ENCODE results near the gene ERP44. TPM values are rescaled to one million over a fixed set of nuclear protein-coding genes. Genes with fewer than 3 reads are reported as not detected.
A peak's percentile ranks its signal among the peaks of the same experiment; 100 is the strongest.
"Not testable (repeated sequence)": the region's sequence is repeated elsewhere in the genome, so short reads cannot be mapped to it uniquely, and the experiment has no call there.

ERP44 gene
- total RNA-seq, 1 donor = 19.4 TPM

DNA sequence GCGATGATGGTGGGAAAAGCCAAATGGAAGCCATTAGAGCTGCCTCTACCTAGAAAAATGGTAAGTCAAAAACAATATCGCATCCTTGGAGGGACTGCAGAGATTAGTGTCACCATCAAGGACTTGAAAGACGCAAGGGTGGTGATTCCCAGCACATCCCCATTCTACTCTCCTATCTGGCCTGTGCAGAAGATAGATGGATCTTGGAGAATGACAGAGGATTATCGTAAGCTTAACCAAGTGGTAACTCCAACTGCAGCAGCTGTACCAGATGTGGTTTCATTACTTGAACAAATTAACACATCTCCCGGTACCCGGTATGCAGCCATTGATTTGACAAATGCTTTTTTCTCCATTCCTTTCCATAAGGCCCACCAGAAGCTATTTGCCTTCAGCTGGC, 23.8 kb downstream of the ERP44 start:
- no peak for DNase-seq (ENCODE audit: low read depth)
- TF ChIP-seq, protein P1, sequence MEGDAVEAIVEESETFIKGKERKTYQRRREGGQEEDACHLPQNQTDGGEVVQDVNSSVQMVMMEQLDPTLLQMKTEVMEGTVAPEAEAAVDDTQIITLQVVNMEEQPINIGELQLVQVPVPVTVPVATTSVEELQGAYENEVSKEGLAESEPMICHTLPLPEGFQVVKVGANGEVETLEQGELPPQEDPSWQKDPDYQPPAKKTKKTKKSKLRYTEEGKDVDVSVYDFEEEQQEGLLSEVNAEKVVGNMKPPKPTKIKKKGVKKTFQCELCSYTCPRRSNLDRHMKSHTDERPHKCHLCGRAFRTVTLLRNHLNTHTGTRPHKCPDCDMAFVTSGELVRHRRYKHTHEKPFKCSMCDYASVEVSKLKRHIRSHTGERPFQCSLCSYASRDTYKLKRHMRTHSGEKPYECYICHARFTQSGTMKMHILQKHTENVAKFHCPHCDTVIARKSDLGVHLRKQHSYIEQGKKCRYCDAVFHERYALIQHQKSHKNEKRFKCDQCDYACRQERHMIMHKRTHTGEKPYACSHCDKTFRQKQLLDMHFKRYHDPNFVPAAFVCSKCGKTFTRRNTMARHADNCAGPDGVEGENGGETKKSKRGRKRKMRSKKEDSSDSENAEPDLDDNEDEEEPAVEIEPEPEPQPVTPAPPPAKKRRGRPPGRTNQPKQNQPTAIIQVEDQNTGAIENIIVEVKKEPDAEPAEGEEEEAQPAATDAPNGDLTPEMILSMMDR (IDR thresholded peaks at IDR 0.05; ENCODE audit: insufficient read depth, low read length) = no peak
- no peak overlapping the region for H3K4me3 ChIP-seq (ENCODE audit: low read depth, low read length)

DNA sequence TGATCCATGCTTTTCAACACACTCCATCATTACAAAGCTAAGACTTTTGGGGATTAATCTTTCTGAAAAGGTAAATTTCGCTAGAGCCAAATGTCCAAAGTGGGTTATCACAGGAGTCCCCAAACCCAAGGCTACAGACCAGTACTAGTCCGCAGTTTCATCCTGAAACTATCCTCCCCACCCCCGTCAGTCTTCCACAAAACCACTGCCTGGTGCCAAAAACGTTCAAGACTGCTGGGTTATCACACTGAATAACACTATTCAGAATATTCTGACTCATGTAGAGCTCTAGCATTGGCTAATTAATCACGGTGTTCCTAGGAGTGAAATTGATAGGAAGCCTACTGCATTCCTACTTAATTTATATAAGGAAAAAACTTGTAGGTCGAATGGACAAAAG, 24.7 kb downstream of the ERP44 start:
- peak; percentile 22 for DNase-seq (ENCODE audit: low read depth)

DNA sequence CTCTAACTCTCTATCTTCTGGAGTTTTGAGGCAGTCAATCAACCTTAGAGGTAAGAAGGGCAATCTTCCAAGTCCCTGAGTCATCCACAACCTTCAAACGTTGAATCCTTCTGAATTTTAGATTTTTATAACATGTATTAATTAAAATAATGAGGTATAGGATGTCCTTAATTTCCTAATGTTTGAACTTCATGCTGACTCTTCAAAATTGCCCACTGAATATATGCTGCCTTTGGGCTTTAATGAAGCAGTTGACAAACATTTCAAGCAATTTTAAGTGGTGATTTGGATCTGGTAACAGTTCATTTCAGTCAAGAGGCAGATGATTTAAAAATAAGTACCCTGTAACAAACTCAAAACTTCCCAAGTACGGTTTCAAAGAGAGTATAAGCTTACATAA, 26.0 kb downstream of the ERP44 start:
- H3K4me3 ChIP-seq (ENCODE audit: low read depth, low read length) = no peak overlapping the region
- no peak for DNase-seq (ENCODE audit: low read depth)
- TF ChIP-seq, protein P1 (IDR thresholded peaks at IDR 0.05; ENCODE audit: insufficient read depth, low read length) = no peak

More for the DNA sequence above, 24.7 kb downstream of the ERP44 start:
- no peak overlapping the region for H3K4me3 ChIP-seq (ENCODE audit: low read depth, low read length)
- TF ChIP-seq, protein P1 (IDR thresholded peaks at IDR 0.05; ENCODE audit: insufficient read depth, low read length) = no peak

DNA sequence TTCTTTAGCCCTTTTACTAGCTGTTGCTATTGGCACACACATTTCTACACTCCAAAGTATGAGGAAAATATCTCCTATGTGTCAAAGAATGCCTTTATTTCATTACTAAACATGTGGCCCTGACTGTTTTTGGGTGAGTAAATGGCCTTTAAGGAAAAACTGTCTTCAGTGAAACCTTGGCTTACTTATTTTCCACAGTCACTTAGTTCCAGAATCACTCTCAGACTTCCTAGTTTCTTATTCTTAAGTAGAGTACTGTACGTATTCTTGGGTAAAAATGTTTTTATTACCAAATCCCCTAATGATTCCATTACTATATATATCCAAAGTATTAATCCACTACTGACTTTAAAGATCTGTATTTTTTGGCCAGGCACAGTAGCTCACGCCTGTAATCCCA, 27.5 kb downstream of the ERP44 start:
- H3K4me3 ChIP-seq (ENCODE audit: low read depth, low read length) = no peak overlapping the region
- no peak for DNase-seq (ENCODE audit: low read depth)
- TF ChIP-seq, protein P1 (IDR thresholded peaks at IDR 0.05; ENCODE audit: insufficient read depth, low read length) = no peak

DNA sequence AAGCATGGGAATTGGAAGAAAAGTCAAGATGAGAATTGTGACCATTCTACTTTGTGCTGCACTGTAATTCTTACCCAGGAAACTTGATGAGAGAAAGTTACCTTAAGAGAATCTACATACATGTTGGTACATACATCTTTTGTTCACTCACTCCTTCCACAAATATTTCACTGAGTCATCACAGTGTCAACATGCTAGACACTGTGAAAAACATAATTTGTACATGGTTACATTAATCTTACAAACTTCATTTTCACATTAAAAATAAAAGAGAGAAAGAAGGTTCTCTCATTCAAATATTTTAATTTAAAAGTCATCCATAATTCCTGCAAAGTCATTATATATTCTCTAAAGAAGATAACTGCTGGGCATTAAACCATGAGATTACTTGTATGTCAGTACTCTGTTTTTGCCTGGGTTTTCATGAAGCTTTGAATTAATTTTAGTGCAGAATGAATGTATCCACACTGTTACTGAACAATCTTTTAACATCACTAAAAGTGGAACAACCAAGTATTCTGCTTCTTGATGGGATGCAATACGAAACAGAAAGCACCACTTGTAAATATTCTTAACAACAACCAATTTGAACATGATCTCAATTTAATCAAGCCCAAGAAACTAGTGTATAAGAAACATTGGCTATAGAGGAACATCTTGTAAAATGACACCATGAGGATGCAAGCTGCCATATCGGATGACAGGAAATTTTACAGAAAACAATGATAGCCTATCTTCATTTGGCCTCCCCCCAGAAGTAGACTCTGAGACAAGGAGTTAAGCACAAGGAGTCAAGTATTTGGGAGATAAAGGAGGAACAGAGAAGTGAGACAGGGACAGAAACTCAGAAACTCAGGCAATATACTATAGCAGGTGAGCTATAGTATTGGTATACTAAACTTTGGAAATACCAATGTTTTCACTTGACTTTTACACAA, 28.4 kb downstream of the ERP44 start:
- no peak overlapping the region for H3K4me3 ChIP-seq (ENCODE audit: low read depth, low read length)
- DNase-seq (ENCODE audit: low read depth) = no peak
- TF ChIP-seq, protein P1 (IDR thresholded peaks at IDR 0.05; ENCODE audit: insufficient read depth, low read length) = no peak

DNA sequence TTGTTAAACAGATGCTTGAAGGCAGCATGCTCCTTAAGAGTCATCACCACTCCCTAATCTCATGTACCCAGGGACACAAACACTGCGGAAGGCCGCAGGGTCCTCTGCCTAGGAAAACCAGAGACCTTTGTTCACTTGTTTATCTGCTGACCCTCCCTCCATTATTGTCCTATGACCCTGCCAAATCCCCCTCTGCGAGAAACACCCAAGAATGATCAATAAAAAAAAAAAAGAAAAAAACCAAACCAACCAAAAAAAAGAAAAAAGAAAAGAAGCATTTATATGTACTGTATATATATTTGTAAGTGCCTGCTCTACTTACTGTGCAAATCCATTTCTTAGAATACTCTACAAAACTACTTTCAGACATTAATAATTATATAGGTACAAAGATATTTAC, 29.7 kb downstream of the ERP44 start:
- H3K4me3 ChIP-seq (ENCODE audit: low read depth, low read length) = not testable (repeated sequence)

DNA sequence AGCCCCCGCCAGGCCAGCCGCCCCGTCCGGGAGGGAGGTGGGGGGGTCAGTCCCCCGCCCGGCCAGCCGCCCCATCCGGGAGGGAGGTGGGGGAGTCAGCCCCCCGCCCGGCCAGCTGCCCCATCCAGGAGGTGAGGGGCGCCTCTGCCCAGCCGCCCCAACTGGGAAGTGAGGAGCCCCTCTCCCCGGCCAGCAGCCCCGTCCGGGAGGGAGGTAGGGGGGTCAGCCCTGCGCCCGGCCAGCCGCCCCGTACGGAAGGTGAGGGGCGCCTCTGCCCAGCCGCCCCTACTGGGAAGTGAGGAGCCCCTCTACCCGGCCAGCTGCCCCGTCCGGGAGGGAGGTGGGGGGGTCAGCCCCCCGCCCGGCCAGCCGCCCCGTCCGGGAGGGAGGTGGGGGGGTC, 30.8 kb downstream of the ERP44 start:
- DNase-seq (ENCODE audit: low read depth); H3K4me3 ChIP-seq (ENCODE audit: low read depth, low read length): not testable (repeated sequence)

More for the DNA sequence above, 29.7 kb downstream of the ERP44 start:
- not testable (repeated sequence) for DNase-seq (ENCODE audit: low read depth)

DNA sequence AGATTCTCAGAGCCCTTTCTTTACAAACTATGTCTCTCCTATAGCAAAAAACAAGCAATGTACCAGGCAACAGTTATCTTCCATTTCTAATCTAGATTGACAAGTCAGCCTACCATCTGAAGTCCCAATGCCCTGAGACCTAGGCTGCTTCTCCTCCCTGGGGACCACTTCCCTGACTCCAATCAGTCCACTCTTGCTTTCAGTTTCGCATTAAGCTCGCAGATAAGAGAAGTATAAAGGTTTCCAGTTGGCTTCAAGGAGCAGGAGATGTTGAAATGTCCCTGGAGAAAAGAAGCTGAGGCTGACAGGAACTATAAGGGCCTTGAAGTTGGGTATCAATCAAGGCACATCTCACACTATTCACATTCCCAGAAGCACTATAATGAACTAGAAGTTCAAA, 32.3 kb downstream of the ERP44 start:
- H3K4me3 ChIP-seq (ENCODE audit: low read depth, low read length) = peak overlapping the region; percentile 15
- TF ChIP-seq, protein P1 (IDR thresholded peaks at IDR 0.05; ENCODE audit: insufficient read depth, low read length) = no peak
- peak; percentile 82 for DNase-seq (ENCODE audit: low read depth)

Data from fibroblast of the aortic adventitia (primary cell).